Hepatocyte (in vitro differentiated cells): ENCODE results near the gene UBTD1. TPM values are rescaled to one million over a fixed set of nuclear protein-coding genes. Genes with fewer than 3 reads are reported as not detected.

Experiments used
- DNase-seq: peaks from one replicate; pipeline ENCODE4 v3.0.0-alpha.2; 2016; ENCODE audit warnings: low spot score
- H2AFZ ChIP-seq: fragments of 200-600 bp; sonication (generic); 2 replicates; pipeline ENCODE4 v1.6.0; 2016; ENCODE audit warnings: antibody characterized with exemption, mild to moderate bottlenecking
- H3K27ac ChIP-seq: fragments of 200-600 bp; sonication (generic); 2 replicates; pipeline ENCODE4 v1.5.1; 2016; ENCODE audit warnings: mild to moderate bottlenecking
- H3K27me3 ChIP-seq: fragments of 200-600 bp; sonication (generic); 2 replicates; pipeline ENCODE4 v1.6.1; 2016
- H3K36me3 ChIP-seq: fragments of 200-600 bp; sonication (generic); replicated peaks from 2 replicates; pipeline ENCODE4 v1.5.1; 2016; ENCODE audit warnings: low read depth; ENCODE audit not compliant: insufficient read depth
- H3K4me1 ChIP-seq: fragments of 200-600 bp; sonication (generic); 2 replicates; pipeline ENCODE4 v1.5.1; 2016; ENCODE audit warnings: mild to moderate bottlenecking, moderate library complexity; ENCODE audit not compliant: insufficient read depth
- H3K4me2 ChIP-seq: fragments of 200-600 bp; sonication (generic); 2 replicates; pipeline ENCODE4 v1.6.0; 2016
- H3K4me3 ChIP-seq: fragments of 200-600 bp; sonication (generic); 2 replicates; pipeline ENCODE4 v1.5.1; 2016; ENCODE audit warnings: mild to moderate bottlenecking
- H3K79me2 ChIP-seq: fragments of 200-600 bp; sonication (generic); 2 replicates; pipeline ENCODE4 v1.6.0; 2017; ENCODE audit warnings: mild to moderate bottlenecking
- H3K9me2 ChIP-seq: fragments of 200-600 bp; sonication (generic); replicated peaks from 2 replicates; pipeline ENCODE4 v1.6.0; 2017; ENCODE audit warnings: mild to moderate bottlenecking; ENCODE audit not compliant: insufficient read depth
- H3K9me3 ChIP-seq: fragments of 200-600 bp; sonication (generic); 2 replicates; pipeline ENCODE4 v1.5.1; 2016; ENCODE audit warnings: low read depth, mild to moderate bottlenecking
- H4K20me1 ChIP-seq: fragments of 200-600 bp; sonication (generic); 2 replicates; pipeline ENCODE4 v1.6.0; 2016; ENCODE audit warnings: mild to moderate bottlenecking; ENCODE audit not compliant: insufficient read depth, poor library complexity, severe bottlenecking
- EZH2 ChIP-seq: fragments of 200-600 bp; sonication (generic); IDR thresholded peaks from 2 replicates; pipeline ENCODE4 v1.6.1; 2016; ENCODE audit warnings: antibody characterized with exemption, mild to moderate bottlenecking, borderline replicate concordance
- EZH2phosphoT487 ChIP-seq: fragments of 200-600 bp; sonication (generic); IDR thresholded peaks from one replicate; pipeline ENCODE4 v1.6.1; 2018; ENCODE audit warnings: antibody characterized with exemption, mild to moderate bottlenecking, low read depth, moderate library complexity; ENCODE audit not compliant: unreplicated experiment, severe bottlenecking
- WGBS: methylation state at CpG from one replicate; pipeline ENCODE4 v1.1.6; 2016; ENCODE audit warnings: low lambda C conversion rate; ENCODE audit errors: missing lambda C conversion rate; 5-methylcytosine and 5-hydroxymethylcytosine counted together
- polyA plus RNA-seq: library from polyadenylated mRNA; unstranded; fragments of >200 nt; fragmentation: Nextera tagmentation; extraction: Ambion mirVana; gene quantifications from 2 replicates; pipeline ENCODE4 v1.2.1, GENCODE V29; 2016
- total RNA-seq: library from RNA; depleted of rRNA; stranded (reverse); fragments of >200 nt; gene quantifications from 2 replicates; pipeline ENCODE4 v1.2.3, GENCODE V29; 2014
- TF ChIP-seq, protein P1 (sequence below): fragments of 200-600 bp; sonication (generic); IDR thresholded peaks from 2 replicates; pipeline ENCODE4 v1.5.1; 2016; ENCODE audit warnings: antibody characterized with exemption, mild to moderate bottlenecking; ENCODE audit not compliant: poor library complexity

UBTD1 gene
- total and polyA plus RNA-seq, 2 experiments from 2014 or later = 12.8 to 37.0 TPM

DNA sequence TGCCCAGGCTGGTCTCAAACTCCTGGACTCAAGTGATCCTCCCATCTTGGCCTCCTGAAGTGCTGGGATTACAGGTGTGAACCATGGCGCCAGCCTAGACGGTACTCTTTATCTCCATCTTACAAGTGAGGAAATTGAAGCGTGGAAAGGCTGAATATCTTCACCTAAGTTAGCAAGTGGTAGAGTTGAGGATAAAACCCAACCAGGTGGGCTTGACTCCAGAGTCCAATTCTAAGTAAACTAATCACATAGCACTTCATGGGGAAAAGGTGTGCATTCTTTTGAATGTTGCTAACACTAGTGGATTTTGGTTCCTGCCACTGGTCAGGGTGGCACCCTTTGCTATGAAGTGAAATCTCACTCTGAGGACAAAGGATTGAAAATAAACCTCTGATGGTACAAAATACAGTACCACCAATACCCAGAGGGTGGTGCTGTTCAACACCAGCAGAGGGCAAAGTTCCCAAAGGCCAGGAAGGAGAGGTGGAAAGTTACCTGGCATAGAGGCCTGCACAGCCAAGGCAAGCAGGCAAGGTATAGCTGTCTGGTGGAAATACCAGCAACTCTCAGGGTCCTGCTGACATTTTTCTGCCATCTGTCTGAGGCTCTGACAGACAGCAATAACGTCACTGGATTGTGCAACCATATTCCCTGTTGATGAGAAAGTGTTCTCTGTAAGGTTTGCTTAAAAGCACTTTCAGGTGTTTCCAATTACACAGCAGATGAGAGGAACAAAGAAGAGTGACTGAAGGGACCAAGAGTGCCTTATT, 35.2 kb upstream of the UBTD1 start:
- no peak for TF ChIP-seq EZH2phosphoT487
- TF ChIP-seq, protein P1, sequence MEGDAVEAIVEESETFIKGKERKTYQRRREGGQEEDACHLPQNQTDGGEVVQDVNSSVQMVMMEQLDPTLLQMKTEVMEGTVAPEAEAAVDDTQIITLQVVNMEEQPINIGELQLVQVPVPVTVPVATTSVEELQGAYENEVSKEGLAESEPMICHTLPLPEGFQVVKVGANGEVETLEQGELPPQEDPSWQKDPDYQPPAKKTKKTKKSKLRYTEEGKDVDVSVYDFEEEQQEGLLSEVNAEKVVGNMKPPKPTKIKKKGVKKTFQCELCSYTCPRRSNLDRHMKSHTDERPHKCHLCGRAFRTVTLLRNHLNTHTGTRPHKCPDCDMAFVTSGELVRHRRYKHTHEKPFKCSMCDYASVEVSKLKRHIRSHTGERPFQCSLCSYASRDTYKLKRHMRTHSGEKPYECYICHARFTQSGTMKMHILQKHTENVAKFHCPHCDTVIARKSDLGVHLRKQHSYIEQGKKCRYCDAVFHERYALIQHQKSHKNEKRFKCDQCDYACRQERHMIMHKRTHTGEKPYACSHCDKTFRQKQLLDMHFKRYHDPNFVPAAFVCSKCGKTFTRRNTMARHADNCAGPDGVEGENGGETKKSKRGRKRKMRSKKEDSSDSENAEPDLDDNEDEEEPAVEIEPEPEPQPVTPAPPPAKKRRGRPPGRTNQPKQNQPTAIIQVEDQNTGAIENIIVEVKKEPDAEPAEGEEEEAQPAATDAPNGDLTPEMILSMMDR = peak; percentile 87
- H2AFZ ChIP-seq = no peak overlapping the region
- H3K27me3 ChIP-seq = no peaks in the 10 kb centered on the region
- peak; percentile 80 for DNase-seq
- peaks cover 7% of the 10 kb centered on the region for H3K4me1 ChIP-seq
- WGBS = 72% methylated on average over 4 of the region's 4 CpGs
- no peaks in the 10 kb centered on the region for H3K9me2 ChIP-seq
- no peaks in the 10 kb centered on the region for H3K9me3 ChIP-seq
- no peaks in the 10 kb centered on the region for H4K20me1 ChIP-seq
- H3K4me2 ChIP-seq = no peak overlapping the region
- no peaks in the 10 kb centered on the region for H3K79me2 ChIP-seq
- H3K4me3 ChIP-seq = no peak overlapping the region
- peak overlapping the region; percentile 44 for H3K27ac ChIP-seq
- H3K36me3 ChIP-seq = no peaks in the 10 kb centered on the region

DNA sequence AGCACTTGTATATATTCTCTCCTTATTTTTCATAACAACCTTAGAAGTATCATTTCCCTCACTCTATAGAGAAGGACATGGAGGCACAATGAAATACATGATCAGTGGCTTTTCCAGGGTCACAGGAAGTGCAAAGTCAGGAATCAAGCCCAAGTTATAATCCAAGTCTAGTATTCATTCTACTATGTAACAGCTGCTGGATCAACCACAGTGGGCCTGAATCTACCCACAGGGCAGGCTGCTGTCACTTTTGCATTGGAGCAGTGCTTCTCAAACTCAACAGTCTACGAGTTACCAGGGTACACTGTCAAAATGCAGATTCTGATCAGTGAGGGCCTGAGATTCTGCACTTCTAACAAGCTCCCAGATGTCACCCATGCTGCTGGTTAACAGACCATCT, 34.5 kb upstream of the UBTD1 start:
- no peak overlapping the region for H3K4me2 ChIP-seq
- peak overlapping the region; percentile 44 for H3K27ac ChIP-seq
- H3K27me3 ChIP-seq = no peaks in the 10 kb centered on the region
- H3K4me1 ChIP-seq = peaks cover 7% of the 10 kb centered on the region
- no peak overlapping the region for H2AFZ ChIP-seq
- 71% methylated on average over 1 of the region's 1 CpG for WGBS
- H3K9me2 ChIP-seq = no peaks in the 10 kb centered on the region
- DNase-seq = no peak
- TF ChIP-seq, protein P1 = no peak
- TF ChIP-seq EZH2 (no peak), EZH2phosphoT487 (no peak)
- H3K9me3 ChIP-seq = no peaks in the 10 kb centered on the region
- H3K36me3 ChIP-seq = no peaks in the 10 kb centered on the region
- H4K20me1 ChIP-seq = no peaks in the 10 kb centered on the region
- no peak overlapping the region for H3K4me3 ChIP-seq
- H3K79me2 ChIP-seq = no peaks in the 10 kb centered on the region

DNA sequence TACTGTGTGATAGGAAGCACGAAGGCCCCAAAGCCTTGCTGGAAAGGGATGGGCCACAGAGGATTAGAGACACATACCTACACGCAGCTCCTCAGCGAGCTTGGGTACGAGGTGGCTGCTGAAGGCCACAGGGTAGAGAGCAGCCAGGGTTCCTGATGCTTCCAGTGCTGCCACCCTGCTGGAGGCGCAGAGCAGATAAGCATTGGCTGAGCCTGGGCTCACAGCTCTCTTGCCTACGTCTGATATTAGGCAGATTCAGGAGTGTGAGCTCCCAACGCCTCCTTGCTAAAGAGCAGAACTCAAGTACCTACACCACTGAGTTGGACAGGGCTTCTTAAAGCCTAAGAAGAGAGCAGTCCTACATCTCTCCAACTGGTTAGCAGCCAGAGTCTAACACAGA, 32.7 kb upstream of the UBTD1 start:
- TF ChIP-seq EZH2phosphoT487 = no peak
- TF ChIP-seq EZH2 = no peak
- TF ChIP-seq, protein P1 = no peak
- Histone ChIP-seq H3K27ac (no peak overlapping the region), H3K9me2 (no peaks in the 10 kb centered on the region), H3K36me3 (no peaks in the 10 kb centered on the region), H3K4me1 (peaks cover 7% of the 10 kb centered on the region), H3K4me2 (no peak overlapping the region), H3K79me2 (no peaks in the 10 kb centered on the region), H2AFZ (no peak overlapping the region), H3K9me3 (no peaks in the 10 kb centered on the region), H3K4me3 (no peak overlapping the region), H3K27me3 (no peaks in the 10 kb centered on the region), H4K20me1 (no peaks in the 10 kb centered on the region)
- no peak for DNase-seq
- WGBS = 96% methylated on average over 7 of the region's 7 CpGs
